ENCODE measurements around the gene HBQ1.
"Not testable (repeated sequence)": the region's sequence is repeated elsewhere in the genome, so short reads cannot be mapped to it uniquely, and the experiment has no call there.

HBQ1 gene

DNA sequence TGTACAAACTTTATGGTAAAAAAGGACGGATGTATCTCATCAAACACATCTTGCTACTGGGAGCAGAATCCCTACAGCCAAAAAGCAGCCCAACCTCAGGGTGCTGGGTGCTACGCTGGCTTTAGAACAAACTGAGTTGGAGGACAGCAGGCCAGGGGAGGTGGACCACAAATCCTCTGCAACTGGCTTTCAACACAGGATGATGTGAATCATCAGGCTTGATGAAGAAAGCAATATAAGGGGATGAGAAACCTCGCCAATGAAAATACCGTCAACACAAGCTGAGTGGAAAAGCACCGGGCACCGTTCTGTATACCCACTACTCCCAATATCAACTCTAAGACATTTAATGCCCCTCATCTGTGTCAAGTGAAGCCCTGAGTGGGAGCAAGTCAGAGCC, 14.3 kb downstream of the HBQ1 start:
- TF ChIP-seq, protein P1, sequence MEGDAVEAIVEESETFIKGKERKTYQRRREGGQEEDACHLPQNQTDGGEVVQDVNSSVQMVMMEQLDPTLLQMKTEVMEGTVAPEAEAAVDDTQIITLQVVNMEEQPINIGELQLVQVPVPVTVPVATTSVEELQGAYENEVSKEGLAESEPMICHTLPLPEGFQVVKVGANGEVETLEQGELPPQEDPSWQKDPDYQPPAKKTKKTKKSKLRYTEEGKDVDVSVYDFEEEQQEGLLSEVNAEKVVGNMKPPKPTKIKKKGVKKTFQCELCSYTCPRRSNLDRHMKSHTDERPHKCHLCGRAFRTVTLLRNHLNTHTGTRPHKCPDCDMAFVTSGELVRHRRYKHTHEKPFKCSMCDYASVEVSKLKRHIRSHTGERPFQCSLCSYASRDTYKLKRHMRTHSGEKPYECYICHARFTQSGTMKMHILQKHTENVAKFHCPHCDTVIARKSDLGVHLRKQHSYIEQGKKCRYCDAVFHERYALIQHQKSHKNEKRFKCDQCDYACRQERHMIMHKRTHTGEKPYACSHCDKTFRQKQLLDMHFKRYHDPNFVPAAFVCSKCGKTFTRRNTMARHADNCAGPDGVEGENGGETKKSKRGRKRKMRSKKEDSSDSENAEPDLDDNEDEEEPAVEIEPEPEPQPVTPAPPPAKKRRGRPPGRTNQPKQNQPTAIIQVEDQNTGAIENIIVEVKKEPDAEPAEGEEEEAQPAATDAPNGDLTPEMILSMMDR (conservative IDR thresholded peaks at IDR 0.05; ENCODE audit: low read depth), result no peak
- no peak overlapping the region for H3K27ac ChIP-seq
- DNase-seq (ENCODE audit: low spot score), result no peak
- CTCF ChIA-PET, result no interaction called here
- POLR2A ChIA-PET (ENCODE audit: low non-redundant PET), result no interaction called here

DNA sequence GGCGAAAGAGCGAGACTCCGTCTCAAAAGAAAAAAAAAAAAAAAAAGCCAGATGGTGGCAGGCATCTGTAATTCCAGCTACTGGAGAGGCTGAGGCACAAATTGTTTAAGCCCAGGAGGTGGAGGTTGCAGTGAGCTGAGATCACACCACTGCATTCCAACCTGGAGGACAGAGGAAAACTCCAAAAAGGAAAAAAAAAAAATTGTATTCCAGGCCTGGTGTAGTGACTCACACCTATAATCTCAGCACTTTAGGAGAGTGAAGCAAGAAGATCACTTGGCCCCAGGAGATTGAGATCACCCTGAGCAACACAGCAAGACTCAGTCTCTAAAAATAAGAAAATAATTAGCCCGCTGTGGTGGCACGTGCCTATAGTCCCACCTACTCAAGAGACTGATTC, 20.1 kb downstream of the HBQ1 start:
- no peak overlapping the region for H3K27ac ChIP-seq
- TF ChIP-seq, protein P1 (conservative IDR thresholded peaks at IDR 0.05; ENCODE audit: low read depth), result no peak
- no peak for DNase-seq (ENCODE audit: low spot score)
- CTCF ChIA-PET, result interaction anchor here (1.5 to 1.7 kb wide), 2 partner anchors 12 to 19 kb away, joined by 3 to 9 read pairs; no protein-coding TSS in a partner anchor
- POLR2A ChIA-PET (ENCODE audit: low non-redundant PET), result interaction anchor here (0.6 kb wide), 2 partner anchors 34 to 152 kb away, joined by 3 to 4 read pairs; partner anchors contain the start of genes AXIN1 and FAM234A

DNA sequence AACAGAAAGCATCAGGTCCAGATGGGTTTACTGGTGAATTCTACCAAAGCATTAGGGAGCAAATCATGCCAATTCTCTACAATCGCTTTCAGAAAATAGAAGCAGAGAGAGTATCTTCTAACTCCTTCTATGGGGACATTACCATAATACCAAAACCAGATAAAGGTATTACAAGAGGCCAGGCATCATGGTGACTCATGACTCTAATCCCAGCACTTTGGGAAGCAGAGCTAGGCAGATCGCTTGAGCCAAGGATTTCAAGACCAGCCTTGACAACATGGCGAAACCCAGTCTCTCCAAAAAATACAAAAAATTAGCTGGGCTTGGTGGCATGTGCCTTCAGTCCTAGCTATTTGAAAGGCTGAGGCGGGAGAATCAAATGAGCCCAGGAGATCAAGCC, 23.0 kb downstream of the HBQ1 start:
- ChIA-PET CTCF (interaction anchor here (1.1 kb wide), 1 partner anchor 96 kb away, joined by 5 read pairs; no protein-coding TSS in a partner anchor), POLR2A (ENCODE audit: low non-redundant PET) (no interaction called here)
- H3K27ac ChIP-seq, result no peak overlapping the region
- DNase-seq (ENCODE audit: low spot score), result no peak
- TF ChIP-seq, protein P1 (conservative IDR thresholded peaks at IDR 0.05; ENCODE audit: low read depth), result no peak

DNA sequence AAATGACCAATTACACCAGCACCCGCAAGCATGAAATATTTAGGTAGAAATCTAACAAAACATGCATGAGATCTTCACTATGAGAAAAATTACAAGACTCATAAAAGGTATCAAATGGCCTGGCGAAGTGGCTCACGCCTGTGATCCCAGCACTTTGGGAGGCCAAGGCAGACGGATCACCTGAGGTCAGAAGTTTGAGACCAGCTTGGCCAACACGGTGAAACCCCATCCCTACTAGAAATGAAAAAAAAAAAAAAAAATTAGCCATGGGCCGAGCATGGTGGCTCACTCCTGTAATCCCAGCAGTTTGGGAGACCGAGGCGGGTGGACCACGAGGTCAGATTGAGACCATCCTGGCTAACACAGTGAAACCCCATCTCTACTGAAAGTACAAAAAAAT, 23.8 kb downstream of the HBQ1 start:
- DNase-seq (ENCODE audit: low spot score); POLR2A ChIA-PET (ENCODE audit: low non-redundant PET); H3K27ac ChIP-seq; CTCF ChIA-PET: not testable (repeated sequence)

DNA sequence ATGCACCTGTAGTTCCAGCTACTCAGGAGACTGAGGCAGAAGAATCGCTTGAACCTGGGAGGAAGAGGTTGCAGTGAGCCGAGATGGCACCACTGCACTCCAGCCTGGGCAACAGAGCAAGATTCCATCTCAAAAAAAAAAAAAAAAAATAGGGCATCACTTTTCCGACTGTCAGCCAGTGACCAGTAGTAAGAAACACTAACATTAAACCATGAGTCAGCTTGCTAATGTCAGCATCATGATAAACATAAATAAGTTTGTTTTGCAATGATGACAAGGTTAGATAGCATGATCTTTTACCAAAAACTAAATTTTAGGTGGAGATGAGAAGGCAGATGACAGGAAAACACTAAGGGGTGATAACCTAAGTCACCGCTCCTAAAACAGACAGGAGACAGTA, 29.1 kb downstream of the HBQ1 start:
- DNase-seq (ENCODE audit: low spot score); H3K27ac ChIP-seq: not testable (repeated sequence)
- POLR2A ChIA-PET (ENCODE audit: low non-redundant PET), result interaction anchor here (0.6 kb wide), 1 partner anchor 15 kb away, joined by 3 read pairs; no protein-coding TSS in a partner anchor
- CTCF ChIA-PET, result interaction anchor here (0.9 kb wide), 1 partner anchor 102 kb away, joined by 3 read pairs; no protein-coding TSS in a partner anchor

DNA sequence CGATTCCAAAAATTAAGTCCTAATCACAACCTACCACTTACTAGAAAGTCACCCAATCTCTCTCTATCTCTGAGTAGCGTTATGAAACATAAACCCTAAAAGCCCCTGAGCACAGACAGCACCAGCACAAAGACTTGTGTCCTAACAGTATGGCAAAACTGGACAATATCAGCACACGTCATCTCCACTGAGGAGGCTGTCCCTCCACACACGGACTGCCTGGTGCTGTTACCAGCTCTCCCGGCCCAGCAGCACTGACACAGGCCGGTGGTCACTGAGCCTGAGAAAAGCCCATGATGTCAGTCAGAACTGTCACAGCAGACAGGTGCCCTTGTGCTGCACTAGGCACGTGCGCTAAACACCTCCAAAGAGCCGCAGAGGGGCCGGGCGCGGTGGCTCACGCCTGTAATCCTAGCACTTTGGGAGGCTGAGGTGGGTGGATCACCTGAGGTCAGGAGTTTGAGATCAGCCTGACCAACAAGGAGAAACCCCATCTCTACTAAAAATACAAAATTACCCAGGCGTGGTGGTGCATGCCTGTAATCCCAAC, 31.4 kb downstream of the HBQ1 start:
- DNase-seq (ENCODE audit: low spot score); POLR2A ChIA-PET (ENCODE audit: low non-redundant PET): not testable (repeated sequence)
- H3K27ac ChIP-seq, result peak overlapping the region; percentile 4; the same call in 1 of the 2 replicates
- CTCF ChIA-PET, result interaction anchor here (0.6 kb wide), 1 partner anchor 32 kb away, joined by 3 read pairs; no protein-coding TSS in a partner anchor

DNA sequence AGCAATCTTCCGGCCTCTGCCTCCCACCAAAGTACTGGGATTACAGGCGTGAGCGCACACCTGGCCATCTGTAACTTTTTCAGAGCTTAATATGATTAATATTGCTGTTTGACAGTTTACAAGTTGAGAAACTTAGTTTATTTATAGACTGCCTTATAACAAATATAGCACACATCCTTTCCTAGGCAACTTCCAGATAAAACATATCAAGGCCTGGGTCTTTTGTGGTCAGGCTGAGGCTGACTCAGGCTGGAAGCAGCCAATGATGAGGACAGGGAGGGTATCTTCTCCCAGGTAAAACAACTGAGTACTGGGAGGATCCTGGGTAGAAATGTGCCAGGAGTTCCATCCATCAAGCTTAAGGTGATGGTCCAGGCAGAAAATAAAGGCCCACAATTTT, 32.7 kb downstream of the HBQ1 start:
- no peak for DNase-seq (ENCODE audit: low spot score)
- ChIA-PET POLR2A (ENCODE audit: low non-redundant PET) (no interaction called here), CTCF (interaction anchor here (1.0 kb wide), 1 partner anchor 32 kb away, joined by 8 read pairs; the partner anchor contains the start of gene HBQ1)
- TF ChIP-seq, protein P1 (conservative IDR thresholded peaks at IDR 0.05; ENCODE audit: low read depth), result no peak
- H3K27ac ChIP-seq, result 0 out of 2 replicates have a peak overlapping the region, but pooled peaks have one; percentile 25

DNA sequence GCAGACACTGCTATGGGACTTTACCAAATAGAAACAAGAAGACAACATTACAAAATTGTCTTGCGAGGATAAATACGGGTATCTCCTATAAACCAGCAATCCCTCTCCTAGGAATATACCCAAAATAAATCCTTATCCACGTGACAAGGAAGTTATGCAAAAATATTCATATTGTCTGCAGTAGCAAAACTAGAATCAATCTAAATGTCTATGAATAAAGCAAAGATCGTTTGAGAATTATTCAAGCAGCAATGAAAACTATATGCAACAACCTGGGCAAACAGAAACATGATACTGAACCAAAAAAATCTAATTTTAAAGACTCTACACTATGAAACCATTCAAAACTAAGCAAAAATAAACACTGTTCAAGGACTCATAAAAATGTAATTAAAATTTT, 39.8 kb downstream of the HBQ1 start:
- POLR2A ChIA-PET (ENCODE audit: low non-redundant PET), result no interaction called here
- H3K27ac ChIP-seq, result no peak overlapping the region
- CTCF ChIA-PET, result no interaction called here

More for the DNA sequence above, 39.8 kb downstream of the HBQ1 start:
- TF ChIP-seq, protein P1 (conservative IDR thresholded peaks at IDR 0.05; ENCODE audit: low read depth), result no peak
- DNase-seq (ENCODE audit: low spot score), result no peak

Data from RWPE1 (cell line).